NCI-H2227 (cell line): ENCODE data around the gene PDE4B.
"Not testable (repeated sequence)": the region's sequence is repeated elsewhere in the genome, so short reads cannot be mapped to it uniquely, and the experiment has no call there.

Source experiments
- DNase-seq: peaks from one replicate; lab custom pipeline; 2025; ENCODE audit not compliant: unreplicated experiment; lab: John Stamatoyannopoulos, UW

Gene PDE4B

GRCh38 chr1:66402194-66402593 lies 609.5 kb downstream of the PDE4B start:
- DNase-seq = no peak

- no peak for DNase-seq
These were observed 610.5 kb downstream of the PDE4B start for GRCh38 chr1:66403007-66403731.

- no peak for DNase-seq
These were observed 612.4 kb downstream of the PDE4B start for GRCh38 chr1:66405061-66405460.

GRCh38 chr1:66411449-66411848 lies 618.8 kb downstream of the PDE4B start:
- DNase-seq = not testable (repeated sequence)

GRCh38 chr1:66412704-66413103 lies 620.0 kb downstream of the PDE4B start:
- DNase-seq = no peak

- no peak for DNase-seq
These were observed 620.6 kb downstream of the PDE4B start for GRCh38 chr1:66413136-66413837.

GRCh38 chr1:66413838-66414175 lies 621.1 kb downstream of the PDE4B start:
- DNase-seq = no peak

- no peak for DNase-seq
These were observed 622.6 kb downstream of the PDE4B start for GRCh38 chr1:66415281-66415680.

- DNase-seq = no peak
These were observed 623.2 kb downstream of the PDE4B start for GRCh38 chr1:66415866-66416265.

GRCh38 chr1:66416295-66416694 lies 623.6 kb downstream of the PDE4B start:
- DNase-seq = no peak

GRCh38 chr1:66418021-66418420 lies 625.3 kb downstream of the PDE4B start:
- DNase-seq = no peak

- not testable (repeated sequence) for DNase-seq
These were observed 627.5 kb downstream of the PDE4B start for GRCh38 chr1:66420171-66420570.

- not testable (repeated sequence) for DNase-seq
These were observed 628.2 kb downstream of the PDE4B start for GRCh38 chr1:66420906-66421305.

GRCh38 chr1:66422804-66423203 lies 630.1 kb downstream of the PDE4B start:
- DNase-seq = no peak
